ENCODE results near the gene ANXA2. TPM values are rescaled to one million over a fixed set of nuclear protein-coding genes. Genes with fewer than 3 reads are reported as not detected.

Gene ANXA2
- total RNA-seq, 1 experiment from 2014 or later: 1,903 TPM

- peaks cover 36% of the 10 kb centered on the region for H3K36me3 ChIP-seq (ENCODE audit: control insufficient read depth, insufficient read depth, low read length)
- DNase-seq (ENCODE audit: low read depth, low spot score): no peak
- no peak overlapping the region for H3K4me3 ChIP-seq (ENCODE audit: low read depth in 2 of 2, low read length in 2 of 2)
- in situ Hi-C loops (cut with HindIII; ENCODE audit: low pct_unique_long_range_greater_than_20kb, low sequenced_read_pairs) (no loop called here), intact Hi-C loops (cut with micrococcal nuclease; ENCODE audit: unreplicated experiment) (no loop called here)
- CTCF ChIA-PET: no interaction called here
- H3K9me3 ChIP-seq (ENCODE audit: control insufficient read depth, insufficient read depth, low read depth, low read length): no peaks in the 10 kb centered on the region
- BruUV-seq (replicated peaks): no TSS peak
- peaks cover 99% of the 10 kb centered on the region for H3K4me1 ChIP-seq (ENCODE audit: control insufficient read depth, insufficient read depth, low read length)
- no peak for ATAC-seq
- no peaks in the 10 kb centered on the region for H3K27me3 ChIP-seq (ENCODE audit: control insufficient read depth, insufficient read depth, low read length)
- POLR2A ChIA-PET: interaction anchor here (0.9 to 1.4 kb wide), 4 partner anchors 11 to 17 kb away, joined by 3 to 7 read pairs (median 3); no protein-coding TSS in a partner anchor
- H3K27ac ChIP-seq (ENCODE audit: low read length): peak overlapping the region; percentile 100
- TF ChIP-seq TCF7L2 (IDR thresholded peaks at IDR 0.05; ENCODE audit: low read depth, low read length) (peak; percentile 59; the same call in 1 of the 2 replicates), CTCF (IDR thresholded peaks at IDR 0.05) (no peak), POLR2AphosphoS5 (IDR thresholded peaks at IDR 0.05; ENCODE audit: low read depth, low read length) (peak; percentile 23; the same call in 1 of the 2 replicates)
Observed at GRCh38 chr15:60376677-60377095, 21.1 kb downstream of the ANXA2 start.

DNA sequence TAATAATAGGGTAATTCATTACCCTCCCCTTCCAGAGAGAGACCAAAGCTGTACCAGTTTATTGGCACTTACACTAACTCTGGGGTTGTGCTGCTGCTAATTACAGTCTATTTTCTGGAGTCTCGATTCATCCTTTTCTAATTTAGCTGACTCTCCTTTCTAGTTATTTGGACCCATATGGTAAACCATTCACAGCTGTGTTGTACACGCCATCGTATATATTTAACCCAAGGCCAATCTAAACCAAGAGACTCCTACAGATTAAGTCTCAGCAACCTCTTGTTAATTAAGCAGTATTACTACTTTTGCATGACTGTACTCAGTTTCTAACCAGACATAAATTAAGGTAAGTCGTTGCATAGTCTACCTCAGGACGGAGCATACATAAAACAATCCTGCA, 22.5 kb downstream of the ANXA2 start:
- TF ChIP-seq POLR2AphosphoS5 (IDR thresholded peaks at IDR 0.05; ENCODE audit: low read depth, low read length) (no peak; the same call in 1 of the 2 replicates), CTCF (IDR thresholded peaks at IDR 0.05) (no peak), TCF7L2 (IDR thresholded peaks at IDR 0.05; ENCODE audit: low read depth, low read length) (no peak), SIN3A (IDR thresholded peaks at IDR 0.05; ENCODE audit: borderline replicate concordance, insufficient read depth, low read depth, low read length) (no peak)
- TF ChIP-seq, protein P1, sequence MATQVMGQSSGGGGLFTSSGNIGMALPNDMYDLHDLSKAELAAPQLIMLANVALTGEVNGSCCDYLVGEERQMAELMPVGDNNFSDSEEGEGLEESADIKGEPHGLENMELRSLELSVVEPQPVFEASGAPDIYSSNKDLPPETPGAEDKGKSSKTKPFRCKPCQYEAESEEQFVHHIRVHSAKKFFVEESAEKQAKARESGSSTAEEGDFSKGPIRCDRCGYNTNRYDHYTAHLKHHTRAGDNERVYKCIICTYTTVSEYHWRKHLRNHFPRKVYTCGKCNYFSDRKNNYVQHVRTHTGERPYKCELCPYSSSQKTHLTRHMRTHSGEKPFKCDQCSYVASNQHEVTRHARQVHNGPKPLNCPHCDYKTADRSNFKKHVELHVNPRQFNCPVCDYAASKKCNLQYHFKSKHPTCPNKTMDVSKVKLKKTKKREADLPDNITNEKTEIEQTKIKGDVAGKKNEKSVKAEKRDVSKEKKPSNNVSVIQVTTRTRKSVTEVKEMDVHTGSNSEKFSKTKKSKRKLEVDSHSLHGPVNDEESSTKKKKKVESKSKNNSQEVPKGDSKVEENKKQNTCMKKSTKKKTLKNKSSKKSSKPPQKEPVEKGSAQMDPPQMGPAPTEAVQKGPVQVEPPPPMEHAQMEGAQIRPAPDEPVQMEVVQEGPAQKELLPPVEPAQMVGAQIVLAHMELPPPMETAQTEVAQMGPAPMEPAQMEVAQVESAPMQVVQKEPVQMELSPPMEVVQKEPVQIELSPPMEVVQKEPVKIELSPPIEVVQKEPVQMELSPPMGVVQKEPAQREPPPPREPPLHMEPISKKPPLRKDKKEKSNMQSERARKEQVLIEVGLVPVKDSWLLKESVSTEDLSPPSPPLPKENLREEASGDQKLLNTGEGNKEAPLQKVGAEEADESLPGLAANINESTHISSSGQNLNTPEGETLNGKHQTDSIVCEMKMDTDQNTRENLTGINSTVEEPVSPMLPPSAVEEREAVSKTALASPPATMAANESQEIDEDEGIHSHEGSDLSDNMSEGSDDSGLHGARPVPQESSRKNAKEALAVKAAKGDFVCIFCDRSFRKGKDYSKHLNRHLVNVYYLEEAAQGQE (IDR thresholded peaks at IDR 0.05; ENCODE audit: insufficient read depth in 1 of 2, low read depth in 2 of 2, low read length in 1 of 2): no peak
- H3K4me3 ChIP-seq (ENCODE audit: low read depth in 2 of 2, low read length in 2 of 2): peak overlapping the region in 1 of 2 experiments; percentile 14; a peak in 1 of 4 replicates
- intact Hi-C loops (cut with micrococcal nuclease; ENCODE audit: unreplicated experiment): no loop called here
- peak overlapping the region; percentile 100 for H3K27ac ChIP-seq (ENCODE audit: low read length)
- peaks cover 29% of the 10 kb centered on the region for H3K36me3 ChIP-seq (ENCODE audit: control insufficient read depth, insufficient read depth, low read length)
- no peaks in the 10 kb centered on the region for H3K27me3 ChIP-seq (ENCODE audit: control insufficient read depth, insufficient read depth, low read length)
- ATAC-seq: no peak
- ChIA-PET POLR2A (interaction anchor here (0.5 to 1.6 kb wide), 4 partner anchors 12 to 88 kb away, joined by 3 to 5 read pairs (median 4); no protein-coding TSS in a partner anchor), CTCF (interaction anchor here (1.1 kb wide), 1 partner anchor 68 kb away, joined by 3 read pairs; no protein-coding TSS in a partner anchor)
- H3K9me3 ChIP-seq (ENCODE audit: control insufficient read depth, insufficient read depth, low read depth, low read length): no peaks in the 10 kb centered on the region
- peaks cover 99% of the 10 kb centered on the region for H3K4me1 ChIP-seq (ENCODE audit: control insufficient read depth, insufficient read depth, low read length)
- in situ Hi-C loops (cut with HindIII; ENCODE audit: low pct_unique_long_range_greater_than_20kb, low sequenced_read_pairs): no loop called here
- DNase-seq (ENCODE audit: low read depth, low spot score): no peak
- BruUV-seq (replicated peaks): TSS peak; percentile 78

Measured in Panc1 (cell line).